Tibial artery (tissue), 4 donors: ENCODE results near the gene CD4.

ENCODE experiments used
- DNase-seq, 2 donors: peaks; one replicate each; pipeline ENCODE4 v3.0.0-alpha.2; 2019
- H3K27ac ChIP-seq, 2 donors: fragments of 200-600 bp; sonication (generic) in 1 of 2; 1 replicate in 1 of 2; 2 replicates in 1 of 2; pipeline ENCODE4 v1.5.1; 2018 to 2019; ENCODE audit warnings: mild to moderate bottlenecking in 1 of 2
- H3K27me3 ChIP-seq, 2 donors: fragments of 200-600 bp; sonication (generic) in 1 of 2; one replicate each; pipeline versions ENCODE4 v1.5.1 to v1.6.0; 2016 to 2019
- H3K36me3 ChIP-seq, 3 donors: fragments of 200-600 bp; sonication (generic) in 2 of 3; one replicate each; pipeline ENCODE4 v1.5.1; 2016 to 2019; ENCODE audit warnings: mild to moderate bottlenecking in 2 of 3
- H3K4me1 ChIP-seq, 4 donors: fragments of 200-600 bp; sonication (generic) in 2 of 4; 1 replicate in 3 of 4; 2 replicates in 1 of 4; pipeline ENCODE4 v1.5.1; 2016 to 2019
- H3K4me3 ChIP-seq, 2 donors: fragments of 200-600 bp; sonication (generic) in 1 of 2; 1 replicate in 1 of 2; 2 replicates in 1 of 2; pipeline ENCODE4 v1.5.1; 2018 to 2019; ENCODE audit warnings: mild to moderate bottlenecking in 2 of 2
- H3K9me3 ChIP-seq, 3 donors: fragments of 200-600 bp; sonication (generic) in 1 of 3; one replicate each; pipeline ENCODE4 v1.5.1; 2016 to 2019
- CTCF ChIP-seq, 2 experiments: fragments of 200-600 bp in 1 of 2; fragments of 450-650 bp in 1 of 2; IDR thresholded peaks; one replicate each; pipeline ENCODE4 v1.5.1; 2017 to 2019; ENCODE audit warnings: antibody characterized with exemption in 2 of 2, mild to moderate bottlenecking in 1 of 2, moderate library complexity in 1 of 2
- intact Hi-C: fragments of 100-400 bp; cut with DNase I; formaldehyde crosslinking; loops from one replicate; pipeline ENCODE4 v1.15.0; 2023; ENCODE audit warnings: low total_unique reads

The CD4 gene

GRCh38 chr12:6813363-6813762 is 24.0 kb downstream of the CD4 start:
- Histone ChIP-seq H3K27ac (no peak overlapping the region), H3K9me3 (no peaks in the 10 kb centered on the region), H3K4me3 (no peak overlapping the region), H3K36me3 (no peaks in the 10 kb centered on the region), H3K27me3 (peaks cover 0 to 14% of the 10 kb centered on the region in 2 donors), H3K4me1 (no peaks in the 10 kb centered on the region)
- no peak for DNase-seq
- intact Hi-C loops = no loop called here
- no peak for TF ChIP-seq CTCF (IDR thresholded peaks at IDR 0.05)

- DNase-seq = no peak
Observed at GRCh38 chr12:6816598-6816997, 27.3 kb downstream of the CD4 start.

GRCh38 chr12:6817098-6817497 is 27.8 kb downstream of the CD4 start:
- DNase-seq = no peak
- Histone ChIP-seq H3K9me3 (no peaks in the 10 kb centered on the region), H3K27me3 (peaks cover 0 to 47% of the 10 kb centered on the region in 2 donors), H3K27ac (no peak overlapping the region), H3K36me3 (no peaks in the 10 kb centered on the region), H3K4me1 (peaks cover 0 to 10% (median 10%) of the 10 kb centered on the region in 4 donors), H3K4me3 (no peak overlapping the region)
- TF ChIP-seq CTCF (IDR thresholded peaks at IDR 0.05) = no peak
- intact Hi-C loops = no loop called here

More at GRCh38 chr12:6816598-6816997, 27.3 kb downstream of the CD4 start:
- Histone ChIP-seq H3K27me3 (peaks cover 0 to 43% of the 10 kb centered on the region in 2 donors), H3K4me3 (no peak overlapping the region), H3K9me3 (no peaks in the 10 kb centered on the region), H3K4me1 (peaks cover 0 to 6% (median 5%) of the 10 kb centered on the region in 4 donors), H3K27ac (no peak overlapping the region), H3K36me3 (no peaks in the 10 kb centered on the region)
- no peak for TF ChIP-seq CTCF (IDR thresholded peaks at IDR 0.05)
- intact Hi-C loops = no loop called here

- Histone ChIP-seq H3K27ac (no peak overlapping the region), H3K36me3 (no peaks in the 10 kb centered on the region), H3K4me1 (peaks cover 0 to 14% (median 12%) of the 10 kb centered on the region in 4 donors), H3K4me3 (no peak overlapping the region), H3K27me3 (peaks cover 0 to 54% of the 10 kb centered on the region in 2 donors), H3K9me3 (no peaks in the 10 kb centered on the region)
- intact Hi-C loops = no loop called here
- TF ChIP-seq CTCF (IDR thresholded peaks at IDR 0.05) = no peak
- no peak for DNase-seq
Observed at GRCh38 chr12:6817662-6818157, 28.4 kb downstream of the CD4 start.

- intact Hi-C loops = no loop called here
- no peak for DNase-seq
Observed at GRCh38 chr12:6818222-6818621, 28.9 kb downstream of the CD4 start.

More at GRCh38 chr12:6818222-6818621, 28.9 kb downstream of the CD4 start:
- H3K36me3 ChIP-seq = no peaks in the 10 kb centered on the region
- H3K27me3 ChIP-seq = peaks cover 0 to 59% of the 10 kb centered on the region in 2 donors
- H3K4me3 ChIP-seq = no peak overlapping the region
- peaks cover 0 to 14% (median 12%) of the 10 kb centered on the region in 4 donors for H3K4me1 ChIP-seq
- no peaks in the 10 kb centered on the region for H3K9me3 ChIP-seq
- no peak overlapping the region for H3K27ac ChIP-seq
- TF ChIP-seq CTCF (IDR thresholded peaks at IDR 0.05) = no peak
